Breast epithelium (tissue), 4 donors: ENCODE results near the gene CACHD1. TPM values are rescaled to one million over a fixed set of nuclear protein-coding genes. Genes with fewer than 3 reads are reported as not detected.
"Not testable (repeated sequence)": the region's sequence is repeated elsewhere in the genome, so short reads cannot be mapped to it uniquely, and the experiment has no call there.

Experiments used
- DNase-seq, 2 donors: peaks; one replicate each; pipeline ENCODE4 v3.0.0-alpha.2; 2019; ENCODE audit warnings: low spot score in 2 of 2
- H3K27ac ChIP-seq, 2 donors: fragments of 200-600 bp; sonication (generic) in 1 of 2; one replicate each; pipeline ENCODE4 v1.5.1; 2016 to 2019; ENCODE audit warnings: mild to moderate bottlenecking in 1 of 2
- H3K27me3 ChIP-seq, 2 donors: fragments of 200-600 bp; sonication (generic) in 1 of 2; one replicate each; pipeline versions ENCODE4 v1.5.1 to v1.6.0; 2017 to 2019; ENCODE audit warnings: control low read depth in 1 of 2, mild to moderate bottlenecking in 1 of 2
- H3K36me3 ChIP-seq: fragments of 200-600 bp; one replicate; pipeline ENCODE4 v1.5.1; 2019
- H3K4me1 ChIP-seq, 2 donors: fragments of 200-600 bp; sonication (generic); one replicate each; pipeline ENCODE4 v1.5.1; 2016 to 2019; ENCODE audit warnings: control low read depth in 1 of 2
- H3K4me3 ChIP-seq, 3 donors: fragments of 200-600 bp; sonication (generic); 1 replicate in 2 of 3; 2 replicates in 1 of 3; pipeline ENCODE4 v1.5.1; 2016 to 2019; ENCODE audit warnings: mild to moderate bottlenecking in 3 of 3, moderate library complexity in 2 of 3
- H3K9me3 ChIP-seq, 2 donors: fragments of 200-600 bp; sonication (generic) in 1 of 2; one replicate each; pipeline ENCODE4 v1.5.1; 2016 to 2019; ENCODE audit warnings: control low read depth in 1 of 2
- POLR2A ChIP-seq: fragments of 450-650 bp; IDR thresholded peaks from one replicate; pipeline ENCODE4 v1.6.1; 2016; ENCODE audit warnings: antibody characterized with exemption, mild to moderate bottlenecking, moderate library complexity
- POLR2AphosphoS5 ChIP-seq, 3 donors: sonication (generic); formaldehyde crosslinking; IDR thresholded peaks; one replicate each; pipeline ENCODE4 v1.6.1; 2017; ENCODE audit warnings: antibody characterized with exemption in 3 of 3
- intact Hi-C: fragments of 100-400 bp; cut with DNase I; formaldehyde crosslinking; loops from one replicate; pipeline ENCODE4 v1.15.1; 2023; ENCODE audit warnings: low total_unique reads
- total RNA-seq, 3 donors: library from RNA; depleted of rRNA; stranded (reverse); fragments of >200 nt; gene quantifications; one replicate each; pipeline ENCODE4 v1.1.0, GENCODE V29; 2016
- TF ChIP-seq, protein P1 (sequence below), 3 donors: fragments of 450-650 bp; IDR thresholded peaks; one replicate each; pipeline ENCODE4 v1.5.1; 2016 to 2017; ENCODE audit warnings: antibody characterized with exemption in 3 of 3, mild to moderate bottlenecking in 3 of 3, moderate library complexity in 3 of 3

CACHD1 gene
- total RNA-seq, 3 donors from 2014 or later, result 21.6 to 31.9 (median 25.3) TPM

DNA sequence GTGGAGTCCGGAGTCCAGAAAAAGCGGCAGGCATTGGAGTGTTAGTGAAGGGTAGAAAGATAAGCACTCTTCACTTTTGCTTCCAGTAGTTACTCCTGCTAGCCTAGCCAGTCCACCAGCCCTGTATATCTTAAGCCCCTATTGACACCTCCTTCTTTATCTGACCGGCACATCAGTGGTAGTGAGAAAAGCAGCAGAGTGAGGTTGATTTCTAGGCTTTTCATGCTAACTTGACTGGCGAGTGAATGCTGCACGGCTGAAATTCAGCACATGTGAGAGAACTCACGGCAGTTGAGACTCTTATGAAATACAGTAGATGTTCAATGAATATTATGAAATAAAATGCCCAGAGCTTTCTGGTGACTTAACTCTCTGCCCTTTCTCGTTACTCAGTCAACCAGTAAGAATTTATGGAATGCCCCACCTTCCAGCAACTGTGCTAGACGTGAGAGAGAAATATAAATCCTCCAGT is 128.2 kb downstream of the CACHD1 start:
- Histone ChIP-seq H3K4me3 (no peak overlapping the region), H3K9me3 (no peaks in the 10 kb centered on the region), H3K27me3 (no peaks in the 10 kb centered on the region), H3K27ac (no peak overlapping the region), H3K4me1 (no peaks in the 10 kb centered on the region), H3K36me3 (no peaks in the 10 kb centered on the region)
- DNase-seq, result no peak
- TF ChIP-seq POLR2AphosphoS5 (IDR thresholded peaks at IDR 0.05), result no peak
- no peak for TF ChIP-seq POLR2A
- TF ChIP-seq, protein P1, sequence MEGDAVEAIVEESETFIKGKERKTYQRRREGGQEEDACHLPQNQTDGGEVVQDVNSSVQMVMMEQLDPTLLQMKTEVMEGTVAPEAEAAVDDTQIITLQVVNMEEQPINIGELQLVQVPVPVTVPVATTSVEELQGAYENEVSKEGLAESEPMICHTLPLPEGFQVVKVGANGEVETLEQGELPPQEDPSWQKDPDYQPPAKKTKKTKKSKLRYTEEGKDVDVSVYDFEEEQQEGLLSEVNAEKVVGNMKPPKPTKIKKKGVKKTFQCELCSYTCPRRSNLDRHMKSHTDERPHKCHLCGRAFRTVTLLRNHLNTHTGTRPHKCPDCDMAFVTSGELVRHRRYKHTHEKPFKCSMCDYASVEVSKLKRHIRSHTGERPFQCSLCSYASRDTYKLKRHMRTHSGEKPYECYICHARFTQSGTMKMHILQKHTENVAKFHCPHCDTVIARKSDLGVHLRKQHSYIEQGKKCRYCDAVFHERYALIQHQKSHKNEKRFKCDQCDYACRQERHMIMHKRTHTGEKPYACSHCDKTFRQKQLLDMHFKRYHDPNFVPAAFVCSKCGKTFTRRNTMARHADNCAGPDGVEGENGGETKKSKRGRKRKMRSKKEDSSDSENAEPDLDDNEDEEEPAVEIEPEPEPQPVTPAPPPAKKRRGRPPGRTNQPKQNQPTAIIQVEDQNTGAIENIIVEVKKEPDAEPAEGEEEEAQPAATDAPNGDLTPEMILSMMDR (IDR thresholded peaks at IDR 0.05), result no peak
- intact Hi-C loops, result no loop called here

DNA sequence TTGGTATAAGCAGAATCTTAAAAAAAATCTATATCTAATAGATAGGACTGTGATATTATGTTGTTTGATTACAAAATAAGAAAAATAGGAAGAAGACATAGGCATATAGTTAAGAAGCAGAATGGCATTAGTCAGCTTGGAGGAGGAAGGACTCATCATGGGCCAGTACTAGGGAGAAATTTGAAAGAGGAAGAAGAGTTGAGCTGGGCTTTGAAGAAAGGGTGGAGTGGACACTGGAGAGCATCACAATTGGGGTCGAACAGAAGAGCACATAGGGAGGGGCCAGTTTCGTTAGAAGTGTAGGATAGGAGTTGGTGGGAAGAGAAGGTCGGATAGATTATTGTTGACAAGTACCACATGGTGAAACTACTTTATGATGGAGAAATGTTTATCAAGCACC is 129.3 kb downstream of the CACHD1 start:
- H3K9me3 ChIP-seq, result no peaks in the 10 kb centered on the region
- no peaks in the 10 kb centered on the region for H3K27me3 ChIP-seq
- no peaks in the 10 kb centered on the region for H3K36me3 ChIP-seq
- H3K27ac ChIP-seq, result no peak overlapping the region
- no peaks in the 10 kb centered on the region for H3K4me1 ChIP-seq
- intact Hi-C loops, result no loop called here
- TF ChIP-seq, protein P1 (IDR thresholded peaks at IDR 0.05), result no peak
- TF ChIP-seq POLR2A, result no peak
- TF ChIP-seq POLR2AphosphoS5 (IDR thresholded peaks at IDR 0.05), result no peak
- H3K4me3 ChIP-seq, result no peak overlapping the region
- DNase-seq, result no peak

DNA sequence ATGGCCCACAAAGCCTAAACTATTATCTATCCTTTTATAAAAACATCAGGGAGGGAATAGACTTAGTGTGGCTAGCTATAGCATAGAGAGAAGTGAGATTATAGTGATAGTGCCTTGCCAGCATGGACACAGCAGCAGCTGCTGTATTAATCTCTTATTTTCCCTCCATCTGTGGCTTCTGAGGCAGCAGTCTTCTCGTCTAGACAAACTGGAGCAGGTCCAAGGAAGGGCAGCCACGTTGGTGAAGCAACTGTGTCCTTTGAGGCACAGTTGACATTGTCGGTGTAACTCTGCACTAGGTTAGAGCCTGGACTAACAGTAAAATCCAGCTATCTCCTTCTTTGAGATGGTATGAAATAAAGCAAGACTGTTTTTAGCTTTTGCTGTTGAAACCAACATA is 131.3 kb downstream of the CACHD1 start:
- Histone ChIP-seq H3K36me3 (no peaks in the 10 kb centered on the region), H3K27me3 (no peaks in the 10 kb centered on the region), H3K4me3 (no peak overlapping the region), H3K27ac (no peak overlapping the region), H3K9me3 (no peaks in the 10 kb centered on the region), H3K4me1 (no peaks in the 10 kb centered on the region)
- TF ChIP-seq, protein P1 (IDR thresholded peaks at IDR 0.05), result no peak
- no peak for TF ChIP-seq POLR2AphosphoS5 (IDR thresholded peaks at IDR 0.05)
- no peak for TF ChIP-seq POLR2A
- DNase-seq, result no peak
- intact Hi-C loops, result no loop called here

DNA sequence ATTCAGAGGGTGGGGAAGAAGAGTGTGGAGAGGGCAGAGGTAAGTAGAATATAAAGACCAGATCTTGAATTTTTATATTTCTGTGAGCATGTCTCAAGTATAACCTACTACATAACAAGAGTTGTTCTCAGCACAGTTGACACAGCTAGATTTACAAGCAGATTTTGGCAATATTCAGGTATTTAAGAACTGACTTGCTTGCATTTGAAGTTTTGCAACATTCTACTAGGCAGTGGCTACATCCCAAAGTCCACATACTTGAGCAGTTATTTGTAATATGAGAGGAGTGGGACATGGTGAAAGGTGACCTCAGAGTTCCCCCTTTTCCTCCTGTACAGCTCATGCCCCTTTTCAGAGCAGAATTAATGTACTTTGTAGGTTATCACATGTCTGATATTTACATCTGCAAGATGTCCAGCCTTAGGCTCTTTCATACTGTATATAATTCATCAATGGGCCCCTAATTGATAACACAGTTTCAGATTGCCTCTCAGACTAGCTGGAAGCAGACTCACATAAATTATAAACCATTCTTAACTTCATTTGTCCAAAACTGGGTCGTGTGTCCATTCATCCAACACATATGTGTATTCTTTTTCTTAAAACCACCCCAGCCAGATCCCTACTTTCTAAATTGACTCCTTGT is 138.2 kb downstream of the CACHD1 start:
- Histone ChIP-seq H3K27ac (no peak overlapping the region), H3K9me3 (peaks cover 0 to 7% of the 10 kb centered on the region in 2 donors), H3K4me3 (no peak overlapping the region), H3K4me1 (no peaks in the 10 kb centered on the region), H3K36me3 (no peaks in the 10 kb centered on the region), H3K27me3 (no peaks in the 10 kb centered on the region)
- intact Hi-C loops, result loop anchor here (5.0 kb wide), 1 partner anchor 559 kb away; no protein-coding TSS in a partner anchor
- DNase-seq, result no peak
- TF ChIP-seq, protein P1 (IDR thresholded peaks at IDR 0.05), result no peak
- TF ChIP-seq POLR2A, result no peak
- no peak for TF ChIP-seq POLR2AphosphoS5 (IDR thresholded peaks at IDR 0.05)

DNA sequence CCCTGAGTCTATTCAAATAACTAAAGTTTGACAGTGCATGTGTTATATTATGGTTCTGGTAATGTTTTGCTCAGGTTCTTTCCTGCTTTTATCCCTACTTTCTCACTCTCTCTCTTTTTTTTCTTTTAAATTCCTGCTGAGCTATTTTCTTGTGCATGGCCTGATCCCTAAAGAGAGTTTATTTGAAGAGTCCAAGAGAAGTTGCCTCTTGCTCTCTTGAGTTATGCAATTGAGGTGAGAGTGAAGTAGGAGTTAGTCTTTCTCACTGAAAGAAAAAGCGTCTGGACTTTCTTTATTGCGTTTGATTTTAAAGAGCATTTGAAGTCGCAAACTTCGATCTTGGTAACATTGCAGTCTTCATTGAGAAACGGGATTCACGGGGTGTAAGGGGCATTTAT is 138.7 kb downstream of the CACHD1 start:
- Histone ChIP-seq H3K4me1 (no peaks in the 10 kb centered on the region), H3K27ac (no peak overlapping the region), H3K4me3 (no peak overlapping the region), H3K27me3 (no peaks in the 10 kb centered on the region), H3K9me3 (peaks cover 0 to 7% of the 10 kb centered on the region in 2 donors), H3K36me3 (no peaks in the 10 kb centered on the region)
- TF ChIP-seq, protein P1 (IDR thresholded peaks at IDR 0.05), result no peak
- TF ChIP-seq POLR2A (no peak), POLR2AphosphoS5 (IDR thresholded peaks at IDR 0.05) (no peak)
- DNase-seq, result no peak
- intact Hi-C loops, result loop anchor here (5.0 kb wide), 1 partner anchor 559 kb away; no protein-coding TSS in a partner anchor

DNA sequence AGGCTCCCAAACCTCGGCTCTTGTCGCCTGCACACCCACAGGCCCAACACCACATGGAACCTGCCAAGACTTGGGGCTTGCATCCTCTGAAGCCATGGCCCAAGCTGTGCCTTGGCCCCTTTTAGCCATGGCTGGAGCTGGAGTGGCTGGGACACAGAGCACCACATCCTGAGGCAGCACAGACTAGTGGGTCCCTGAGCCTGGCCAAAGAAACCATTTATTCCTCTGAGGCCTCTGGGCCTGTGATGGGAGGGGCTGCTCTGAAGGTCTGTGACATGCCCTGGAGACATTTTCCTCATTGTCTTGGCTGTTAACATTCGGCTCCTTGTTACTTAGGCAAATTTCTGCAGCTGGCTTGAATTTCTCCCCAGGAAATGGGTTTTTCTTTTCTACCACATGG is 141.0 kb downstream of the CACHD1 start:
- H3K4me1 ChIP-seq, H3K36me3 ChIP-seq, H3K27ac ChIP-seq, H3K9me3 ChIP-seq, intact Hi-C loops, H3K4me3 ChIP-seq, H3K27me3 ChIP-seq, DNase-seq: not testable (repeated sequence)
